Heart left ventricle (tissue), 13 donors: ENCODE results near the gene MRPL43.

Source experiments
- CTCF ChIP-seq, 12 donors: fragments of 200-600 bp; sonication (generic) in 4 of 12; IDR thresholded peaks; one replicate each; pipeline versions ENCODE4 v1.5.0 to v1.8.0; 2018 to 2022; ENCODE audit warnings: antibody characterized with exemption in 12 of 12, mild to moderate bottlenecking in 5 of 12
- POLR2A ChIP-seq, 2 donors: fragments of 450-650 bp; IDR thresholded peaks; one replicate each; pipeline ENCODE4 v1.6.1; 2017; ENCODE audit warnings: antibody characterized with exemption in 2 of 2, mild to moderate bottlenecking in 2 of 2, moderate library complexity in 2 of 2
- donor health status: ischemic (EF 13 %, LVEDD 7.1; RV severe dilation, severe dysfunction).
- donor health status: DM: no; HTN: yes; CAD: no.
- donor health status: DM: no; HTN: no; CAD: no.
- donor health status: ischemic (EF 25% LVEDD 6.9; RV normal size, moderate dysfunction).
- donor health status: ischemic (EF 25% LVEDD 5.7; RV mildly dilated, moderate dysfunction).
- donor health status: ischemic (EF 35%, LVEDD 5.7; RV mildly dilated, moderate dysfunction).
- donor health status: nonischemic (EF 11% LVEDD 7.7; RV severe dilation, severe dysfunction).
- donor health status: DM: yes; HTN: yes; CAD: no.
- donor health status: PGD.
- donor health status: ischemic (EF 29% LVEDD 5.4; RV normal size, mild dysfunction).
- donor health status: nonischemic (EF 23%, LVEDD 6.1; RV moderate dilation, normal function).

DNA sequence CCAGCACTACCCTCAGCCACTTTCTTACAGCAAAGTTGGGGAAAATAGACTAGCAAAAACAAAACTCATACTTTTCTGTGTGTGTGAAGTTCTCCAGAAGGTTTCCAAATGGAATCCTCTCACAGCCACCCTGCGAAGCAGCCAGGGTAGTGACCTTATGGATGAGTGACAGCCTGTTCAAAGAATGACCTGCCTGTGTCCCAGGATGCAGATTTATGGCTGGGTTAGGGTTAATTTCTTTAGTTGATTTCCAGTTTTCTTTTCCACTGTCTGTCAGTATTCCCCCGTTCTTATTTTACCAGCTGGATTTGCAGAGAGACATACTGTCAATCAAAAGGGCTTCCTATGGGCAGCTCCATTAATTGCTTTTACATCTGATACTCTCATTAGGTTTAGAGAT lies 20.4 kb downstream of the MRPL43 start:
- TF ChIP-seq CTCF (IDR thresholded peaks at IDR 0.05) (no peak), POLR2A (IDR thresholded peaks at IDR 0.05) (no peak)
